DOHH2 (cell line): ENCODE measurements around the gene NLGN3.

Experiments used
- H3F3A ChIP-seq: fragments of 200-600 bp; sonication (generic), shearing (Covaris generic); 2 replicates; pipeline ENCODE4 v1.6.0; 2016; ENCODE audit warnings: antibody characterized with exemption, mild to moderate bottlenecking; ENCODE audit not compliant: control insufficient read depth, insufficient read depth
- H3K27ac ChIP-seq: fragments of 200-600 bp; sonication (generic); 2 replicates; pipeline ENCODE4 v1.5.1; 2014; ENCODE audit warnings: low read depth, mild to moderate bottlenecking, low read length, moderate library complexity
- H3K27me3 ChIP-seq: fragments of 200-600 bp; sonication (generic); 2 replicates; pipeline ENCODE4 v1.6.1; 2014; ENCODE audit warnings: mild to moderate bottlenecking, low read length, mixed read lengths; ENCODE audit not compliant: control insufficient read depth
- H3K36me3 ChIP-seq: fragments of 200-600 bp; sonication (generic); 2 replicates; pipeline ENCODE4 v1.6.1; 2014; ENCODE audit warnings: mild to moderate bottlenecking, low read length, moderate library complexity, mixed read lengths; ENCODE audit not compliant: control insufficient read depth
- H3K4me1 ChIP-seq: fragments of 200-600 bp; sonication (generic); 2 replicates; pipeline ENCODE4 v1.6.1; 2014; ENCODE audit warnings: mild to moderate bottlenecking, low read length, mixed read lengths; ENCODE audit not compliant: control insufficient read depth
- H3K4me2 ChIP-seq: fragments of 200-600 bp; sonication (generic); 2 replicates; pipeline ENCODE4 v1.6.0; 2014; ENCODE audit warnings: mild to moderate bottlenecking, low read length, moderate library complexity
- H3K4me3 ChIP-seq: fragments of 200-600 bp; sonication (generic); 2 replicates; pipeline ENCODE4 v1.5.1; 2014; ENCODE audit warnings: mild to moderate bottlenecking, low read length, mixed read lengths
- H3K79me2 ChIP-seq: fragments of 200-600 bp; sonication (generic); 2 replicates; pipeline ENCODE4 v1.6.1; 2014; ENCODE audit warnings: mild to moderate bottlenecking, low read length, mixed read lengths; ENCODE audit not compliant: control insufficient read depth
- H3K9me2 ChIP-seq: fragments of 200-600 bp; sonication (generic); replicated peaks from 2 replicates; pipeline ENCODE4 v1.6.1; 2014; ENCODE audit warnings: mild to moderate bottlenecking, low read length, mixed read lengths; ENCODE audit not compliant: control insufficient read depth
- H3K9me3 ChIP-seq: fragments of 200-600 bp; sonication (generic); 2 replicates; pipeline ENCODE4 v1.6.1; 2014; ENCODE audit warnings: antibody characterized with exemption, low read length, mixed read lengths; ENCODE audit not compliant: control insufficient read depth, insufficient read depth
- H4K20me1 ChIP-seq: fragments of 200-600 bp; sonication (generic); 2 replicates; pipeline ENCODE4 v1.6.0; 2014; ENCODE audit warnings: low read depth, mild to moderate bottlenecking, antibody characterized with exemption, low read length, moderate library complexity; ENCODE audit not compliant: control insufficient read depth, insufficient read depth
- CTCF ChIP-seq: fragments of 200-600 bp; sonication (generic); IDR thresholded peaks from one replicate; pipeline ENCODE4 v1.5.1; 2014; ENCODE audit warnings: antibody characterized with exemption, mild to moderate bottlenecking, low read depth, low read length; ENCODE audit not compliant: poor library complexity, severe bottlenecking
- EZH2phosphoT487 ChIP-seq: fragments of 200-600 bp; sonication (generic); IDR thresholded peaks from 2 replicates; pipeline ENCODE4 v1.6.1; 2017; ENCODE audit warnings: borderline replicate concordance, mild to moderate bottlenecking, antibody characterized with exemption, low read length, moderate library complexity, mixed read lengths

The NLGN3 gene

DNA sequence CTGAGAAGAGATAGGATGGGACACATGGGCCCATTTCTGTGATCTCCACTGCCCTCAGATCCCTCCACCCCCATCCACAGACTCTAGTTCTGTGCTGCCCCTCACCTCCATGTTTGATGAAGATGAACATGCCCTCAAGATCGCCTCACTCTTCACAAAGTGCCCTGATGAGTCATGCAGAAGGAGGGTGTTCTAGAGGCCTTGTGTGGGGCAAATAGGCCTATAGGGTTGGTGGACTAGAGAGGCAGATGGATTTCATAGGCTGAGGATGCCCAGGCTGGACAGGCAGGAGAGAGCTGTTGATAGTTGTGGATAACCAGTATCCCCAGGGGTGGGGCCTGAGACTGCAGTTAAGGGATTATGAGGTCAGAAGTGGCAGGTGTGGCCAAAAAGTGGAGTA lies 38.2 kb upstream of the NLGN3 start, which contains the start of gene CXorf65:
CXorf65 (minus strand) TSS at position 314 of the 400 bp plus-strand sequence; CDS start at position 130, 184 bp downstream.
- H3K27me3 ChIP-seq = no peaks in the 10 kb centered on the region
- no peaks in the 10 kb centered on the region for H3K79me2 ChIP-seq
- H3K4me1 ChIP-seq = peaks cover 26% of the 10 kb centered on the region

DNA sequence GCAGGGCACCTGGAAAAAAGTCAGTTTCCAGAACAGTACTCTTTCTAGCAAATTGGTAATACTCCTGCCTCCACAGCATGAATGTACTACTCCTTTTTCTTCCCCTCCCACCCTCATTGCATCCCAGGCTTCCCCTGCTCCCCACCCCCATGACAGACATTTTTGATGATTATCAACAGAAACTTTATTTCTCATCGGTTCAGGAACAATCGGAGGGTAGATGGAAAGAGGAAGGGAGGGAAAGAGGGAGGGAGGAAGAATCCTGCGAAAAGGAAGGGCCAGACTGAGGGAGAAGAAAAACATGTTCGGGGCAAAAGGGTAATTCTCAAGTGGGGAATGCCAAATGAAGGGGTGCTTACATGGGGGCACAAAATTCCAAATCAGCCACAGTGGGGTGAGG lies 37.4 kb upstream of the NLGN3 start:
- TF ChIP-seq CTCF = no peak

More for the DNA sequence above, 38.2 kb upstream of the NLGN3 start, which contains the start of gene CXorf65:
- Histone ChIP-seq H3K4me2 (no peak within 1 kb of the TSS), H3K4me3 (no peak within 1 kb of the TSS), H3K9me3 (no peaks in the 10 kb centered on the region), H3K9me2 (no peaks in the 10 kb centered on the region), H3K27ac (no peak within 1 kb of the TSS), H4K20me1 (no peaks in the 10 kb centered on the region), H3K36me3 (no peaks in the 10 kb centered on the region), H3F3A (no peaks in the 10 kb centered on the region)
- no peak for TF ChIP-seq CTCF
- TF ChIP-seq EZH2phosphoT487 = no peak

GRCh38 chrX:71107762-71108360 lies 36.8 kb upstream of the NLGN3 start:
- H3K79me2 ChIP-seq = no peaks in the 10 kb centered on the region
- H3K4me3 ChIP-seq = no peak overlapping the region
- H3K4me1 ChIP-seq = peaks cover 38% of the 10 kb centered on the region
- H3K9me3 ChIP-seq = no peaks in the 10 kb centered on the region
- H3F3A ChIP-seq = no peaks in the 10 kb centered on the region
- H4K20me1 ChIP-seq = no peaks in the 10 kb centered on the region
- H3K9me2 ChIP-seq = no peaks in the 10 kb centered on the region
- H3K4me2 ChIP-seq = no peak overlapping the region
- no peaks in the 10 kb centered on the region for H3K27me3 ChIP-seq
- no peak for TF ChIP-seq CTCF
- TF ChIP-seq EZH2phosphoT487 = no peak
- H3K36me3 ChIP-seq = no peaks in the 10 kb centered on the region
- no peak overlapping the region for H3K27ac ChIP-seq

More for the DNA sequence above, 37.4 kb upstream of the NLGN3 start:
- Histone ChIP-seq H3K4me1 (peaks cover 34% of the 10 kb centered on the region), H3K27me3 (no peaks in the 10 kb centered on the region), H3K27ac (no peak overlapping the region), H3K4me3 (no peak overlapping the region), H3K36me3 (no peaks in the 10 kb centered on the region), H4K20me1 (no peaks in the 10 kb centered on the region), H3K9me2 (no peaks in the 10 kb centered on the region), H3K4me2 (no peak overlapping the region), H3K9me3 (no peaks in the 10 kb centered on the region), H3K79me2 (no peaks in the 10 kb centered on the region), H3F3A (no peaks in the 10 kb centered on the region)
